AG04450 (cell line): ENCODE results near the gene LCMT2. TPM values are rescaled to one million over a fixed set of nuclear protein-coding genes. Genes with fewer than 3 reads are reported as not detected.

Source experiments
- CTCF ChIA-PET: fragments of 300-600, 350-600 bp; formaldehyde crosslinking; extraction: SDS; loops from one replicate; lab custom pipeline; 2022; ENCODE audit warnings: antibody characterized with exemption, inconsistent platforms; lab: Charles Lee
- POLR2A ChIA-PET: fragments of 350-600 bp; formaldehyde crosslinking; extraction: SDS; loops from one replicate; lab custom pipeline; 2021; ENCODE audit warnings: antibody characterized with exemption, inconsistent platforms; lab: Yijun Ruan, JAX
- DNase-seq: peaks from one replicate; pipeline ENCODE4 v3.0.0-alpha.2; 2011; ENCODE audit warnings: low read depth, low spot score
- H3K27ac ChIP-seq: one replicate; pipeline ENCODE4 v1.5.1; 2012; ENCODE audit warnings: low read depth, low read length, control low read depth
- H3K27me3 ChIP-seq: one replicate; pipeline ENCODE4 v1.6.0; 2012; ENCODE audit warnings: low read length; ENCODE audit not compliant: control insufficient read depth, insufficient read depth
- H3K4me3 ChIP-seq: 2 replicates; pipeline ENCODE4 v1.5.1; 2011; ENCODE audit warnings: mild to moderate bottlenecking, low read depth, low read length, control low read depth
- H3K9me3 ChIP-seq: 2 replicates; pipeline ENCODE4 v1.5.1; 2012; ENCODE audit warnings: low read length; ENCODE audit not compliant: control insufficient read depth, insufficient read depth
- CTCF ChIP-seq: IDR thresholded peaks from 2 replicates; pipeline ENCODE4 v1.5.1; 2011; ENCODE audit warnings: low read depth, low read length, control low read depth, inconsistent platforms
- polyA plus RNA-seq: library from polyadenylated mRNA; depleted of rRNA; stranded (reverse); fragments of >200 nt; gene quantifications from 2 replicates; pipeline ENCODE4 v1.2.3, GENCODE V29; 2011

LCMT2 gene
- polyA plus RNA-seq, 1 experiment, result 11.7 TPM

GRCh38 chr15:43370310-43370974 lies 40.1 kb upstream of the LCMT2 start:
- Histone ChIP-seq H3K4me3 (peak overlapping the region; percentile 89), H3K9me3 (peaks cover 11% of the 10 kb centered on the region), H3K27me3 (no peaks in the 10 kb centered on the region), H3K27ac (peak overlapping the region; percentile 39)
- POLR2A ChIA-PET, result interaction anchor here (0.6 to 1.2 kb wide), 5 partner anchors 13 to 135 kb away, joined by 3 to 5 read pairs (median 3); no protein-coding TSS in a partner anchor
- CTCF ChIA-PET, result interaction anchor here (0.6 to 0.9 kb wide), 5 partner anchors 10 to 183 kb away, joined by 3 to 6 read pairs (median 4); no protein-coding TSS in a partner anchor
- no peak for TF ChIP-seq CTCF
- no peak for DNase-seq

- Histone ChIP-seq H3K9me3 (peaks cover 42% of the 10 kb centered on the region), H3K27ac (no peak overlapping the region), H3K4me3 (no peak overlapping the region), H3K27me3 (no peaks in the 10 kb centered on the region)
- CTCF ChIA-PET, result interaction anchor here (1.4 kb wide), 1 partner anchor 15 kb away, joined by 4 read pairs; no protein-coding TSS in a partner anchor
- DNase-seq, result no peak
- TF ChIP-seq CTCF, result no peak
- POLR2A ChIA-PET, result no interaction called here
These were observed 31.0 kb upstream of the LCMT2 start for GRCh38 chr15:43361313-43361903.

GRCh38 chr15:43360821-43361220 lies 30.4 kb upstream of the LCMT2 start:
- H3K9me3 ChIP-seq, result peaks cover 36% of the 10 kb centered on the region
- ChIA-PET POLR2A (no interaction called here), CTCF (interaction anchor here (0.9 to 1.4 kb wide), 2 partner anchors 9 to 15 kb away, joined by 4 read pairs; no protein-coding TSS in a partner anchor)

GRCh38 chr15:43352693-43353382 lies 22.5 kb upstream of the LCMT2 start:
- POLR2A ChIA-PET, result no interaction called here
- H3K27me3 ChIP-seq, result no peaks in the 10 kb centered on the region

More at GRCh38 chr15:43360821-43361220, 30.4 kb upstream of the LCMT2 start:
- Histone ChIP-seq H3K27ac (no peak overlapping the region), H3K4me3 (no peak overlapping the region), H3K27me3 (no peaks in the 10 kb centered on the region)
- no peak for TF ChIP-seq CTCF
- DNase-seq, result no peak

More at GRCh38 chr15:43352693-43353382, 22.5 kb upstream of the LCMT2 start:
- CTCF ChIA-PET, result no interaction called here
- no peak for TF ChIP-seq CTCF
- no peak for DNase-seq
- Histone ChIP-seq H3K27ac (no peak overlapping the region), H3K9me3 (no peaks in the 10 kb centered on the region), H3K4me3 (no peak overlapping the region)
